Measurements from ENCODE around the gene SMC1A. TPM values are rescaled to one million over a fixed set of nuclear protein-coding genes. Genes with fewer than 3 reads are reported as not detected.
"Not testable (repeated sequence)": the region's sequence is repeated elsewhere in the genome, so short reads cannot be mapped to it uniquely, and the experiment has no call there.

The SMC1A gene
- 100 to 1,000 TPM in 2 of 4 donors, 10 to 100 TPM in 2; 93.5 to 112 (median 100) TPM for polyA plus RNA-seq (ENCODE audit: insufficient read length in 4 of 4)

DNA sequence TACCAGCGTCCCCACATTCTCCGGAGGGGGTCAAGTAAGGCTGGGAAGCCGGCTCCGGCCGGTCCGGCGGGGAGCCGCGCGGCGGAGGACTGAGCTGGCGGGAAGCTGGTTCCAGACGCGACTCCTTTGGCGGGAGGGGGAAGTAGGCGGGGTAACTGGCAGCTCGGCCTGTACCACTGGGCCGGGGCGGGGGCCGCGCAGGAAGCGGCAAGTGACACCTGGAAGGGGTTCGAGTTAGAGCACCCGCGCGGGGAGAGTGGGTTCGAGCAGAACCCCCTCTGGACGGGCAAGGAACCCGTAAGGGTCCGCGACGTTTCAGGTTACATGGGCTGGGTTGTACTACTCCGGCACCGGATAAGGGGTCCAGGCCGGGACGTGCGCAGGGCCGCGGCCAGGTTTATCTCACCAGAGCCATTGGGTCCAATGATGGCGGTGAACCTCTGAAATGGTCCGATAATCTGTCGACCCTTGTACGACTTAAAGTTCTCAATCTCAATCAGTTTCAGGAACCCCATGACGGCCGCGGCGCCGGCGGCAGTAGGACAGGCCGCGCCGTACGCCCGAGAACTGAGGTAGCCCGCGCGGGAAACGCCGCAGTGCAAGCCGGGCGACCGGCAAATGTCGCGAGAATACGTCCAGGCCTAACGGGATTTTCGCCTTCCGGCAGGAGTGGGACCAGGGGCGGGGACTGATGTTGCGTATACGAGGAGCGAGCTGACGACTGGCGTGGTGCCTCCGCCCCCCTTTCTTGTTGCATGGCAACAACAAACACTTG is at the start of gene SMC1A:
SMC1A (minus strand) TSS at position 569 of the 775 bp plus-strand sequence; CDS start at position 515, 54 bp downstream.
- DNase-seq (ENCODE audit: low read depth in 4 of 4, low spot score in 2 of 4) = peak; percentile 82 to 93 (median 84)

DNA sequence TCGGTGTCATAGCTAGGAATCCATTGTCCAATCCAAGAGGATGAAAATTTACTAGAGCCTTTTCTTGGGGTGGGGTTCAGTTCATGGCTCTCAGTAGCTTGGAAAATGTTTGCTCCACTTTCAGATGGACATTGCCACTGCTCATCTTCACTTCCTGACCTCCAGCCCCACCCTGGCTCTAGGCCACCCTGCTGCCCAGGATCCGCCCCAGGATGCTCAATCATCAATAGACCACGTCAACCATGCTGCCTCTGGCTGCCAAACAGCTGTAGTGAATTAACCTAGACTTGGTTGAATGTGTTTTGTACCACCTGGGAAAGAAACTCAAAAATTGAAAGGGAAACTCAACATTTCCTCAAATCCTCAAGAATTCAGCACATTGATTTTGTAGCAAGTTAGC is 48.9 kb upstream of the SMC1A start:
- DNase-seq (ENCODE audit: low read depth in 4 of 4, low spot score in 2 of 4) = no peak

DNA sequence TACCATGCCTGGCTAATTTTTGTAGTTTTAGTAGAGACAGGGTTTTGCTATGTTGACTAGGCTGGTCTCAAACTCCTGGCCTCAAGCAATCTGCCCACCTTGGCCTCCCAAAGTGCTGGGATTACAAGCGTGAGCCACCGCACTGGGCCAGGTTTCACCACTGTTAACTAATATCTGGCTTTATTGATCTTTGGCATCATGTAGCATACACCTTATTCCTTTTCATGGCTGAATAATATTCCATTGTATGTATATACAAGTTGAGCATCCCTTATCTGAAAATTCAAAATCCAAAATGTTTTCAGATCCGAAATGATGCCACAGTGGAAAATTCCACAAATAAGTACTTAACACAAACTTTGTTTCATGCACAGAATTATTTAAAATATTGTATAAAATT is 46.2 kb upstream of the SMC1A start:
- DNase-seq (ENCODE audit: low read depth in 4 of 4, low spot score in 2 of 4) = not testable (repeated sequence)

- DNase-seq (ENCODE audit: low read depth in 4 of 4, low spot score in 2 of 4) = no peak
Observed at GRCh38 chrX:53458082-53458481, 35.6 kb upstream of the SMC1A start.

- no peak for DNase-seq (ENCODE audit: low read depth in 4 of 4, low spot score in 2 of 4)
Observed at GRCh38 chrX:53456254-53456653, 33.8 kb upstream of the SMC1A start.

- DNase-seq (ENCODE audit: low read depth in 4 of 4, low spot score in 2 of 4) = no peak
Observed at GRCh38 chrX:53452812-53453211, 30.4 kb upstream of the SMC1A start.

GRCh38 chrX:53449632-53450031 is 27.2 kb upstream of the SMC1A start:
- DNase-seq (ENCODE audit: low read depth in 4 of 4, low spot score in 2 of 4) = no peak

DNA sequence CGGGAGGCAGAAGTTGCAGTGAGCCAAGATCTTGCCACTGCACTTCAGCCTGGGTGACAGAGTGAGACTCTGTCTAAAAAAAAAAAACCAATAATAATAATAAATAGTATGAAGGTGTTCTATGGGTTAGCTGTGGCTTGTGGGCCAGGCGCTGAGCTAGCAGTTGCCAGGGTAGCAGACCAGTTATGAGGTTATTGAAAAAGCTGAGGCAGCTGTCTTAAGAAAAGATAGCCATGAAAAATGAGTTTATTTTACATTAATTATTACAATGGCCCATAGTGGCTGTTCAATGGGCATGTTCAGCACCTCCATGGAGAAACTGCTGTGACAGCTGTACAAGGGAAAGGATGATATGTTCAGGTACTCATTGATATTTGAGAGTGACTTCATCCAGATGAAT is 25.0 kb upstream of the SMC1A start:
- DNase-seq (ENCODE audit: low read depth in 4 of 4, low spot score in 2 of 4) = no peak

DNA sequence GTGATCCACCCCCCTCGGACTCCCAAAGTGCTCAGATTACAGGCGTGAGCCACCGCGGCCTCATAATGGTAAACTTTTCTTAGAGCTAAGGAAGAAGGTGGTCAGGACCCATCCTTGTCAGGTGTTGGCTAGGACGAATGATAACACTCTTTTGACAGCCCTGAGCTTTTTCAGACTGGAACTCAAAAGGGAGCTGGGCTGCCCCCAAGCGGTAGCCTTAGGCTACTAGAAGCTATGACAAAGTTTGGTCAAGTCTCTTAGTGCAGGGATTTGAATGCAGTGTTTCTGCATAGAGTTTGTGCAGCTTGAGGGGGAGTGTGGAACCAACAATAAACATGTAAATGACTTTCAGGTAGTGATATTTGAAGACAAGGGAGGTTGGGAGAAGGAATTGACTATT is 23.5 kb upstream of the SMC1A start:
- DNase-seq (ENCODE audit: low read depth in 4 of 4, low spot score in 2 of 4) = no peak

DNA sequence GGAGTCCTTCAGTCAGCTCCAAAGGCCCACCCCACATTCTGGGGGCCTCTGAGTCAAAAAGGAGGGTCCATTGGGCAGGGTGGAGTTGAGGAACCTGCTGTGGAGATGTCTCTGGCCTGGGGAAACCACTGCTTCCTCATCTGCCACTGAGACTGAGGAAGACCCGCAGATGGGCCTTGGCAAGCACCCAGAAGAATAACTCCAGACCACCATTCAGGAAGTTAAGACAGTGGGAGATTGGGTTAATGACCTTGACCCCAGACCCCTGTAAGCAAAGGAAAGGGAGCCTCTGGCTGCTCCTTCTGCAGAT is 19.8 kb upstream of the SMC1A start:
- DNase-seq (ENCODE audit: low read depth in 4 of 4, low spot score in 2 of 4) = no peak

- no peak for DNase-seq (ENCODE audit: low read depth in 4 of 4, low spot score in 2 of 4)
Observed at GRCh38 chrX:53441531-53442321, 19.3 kb upstream of the SMC1A start.

DNA sequence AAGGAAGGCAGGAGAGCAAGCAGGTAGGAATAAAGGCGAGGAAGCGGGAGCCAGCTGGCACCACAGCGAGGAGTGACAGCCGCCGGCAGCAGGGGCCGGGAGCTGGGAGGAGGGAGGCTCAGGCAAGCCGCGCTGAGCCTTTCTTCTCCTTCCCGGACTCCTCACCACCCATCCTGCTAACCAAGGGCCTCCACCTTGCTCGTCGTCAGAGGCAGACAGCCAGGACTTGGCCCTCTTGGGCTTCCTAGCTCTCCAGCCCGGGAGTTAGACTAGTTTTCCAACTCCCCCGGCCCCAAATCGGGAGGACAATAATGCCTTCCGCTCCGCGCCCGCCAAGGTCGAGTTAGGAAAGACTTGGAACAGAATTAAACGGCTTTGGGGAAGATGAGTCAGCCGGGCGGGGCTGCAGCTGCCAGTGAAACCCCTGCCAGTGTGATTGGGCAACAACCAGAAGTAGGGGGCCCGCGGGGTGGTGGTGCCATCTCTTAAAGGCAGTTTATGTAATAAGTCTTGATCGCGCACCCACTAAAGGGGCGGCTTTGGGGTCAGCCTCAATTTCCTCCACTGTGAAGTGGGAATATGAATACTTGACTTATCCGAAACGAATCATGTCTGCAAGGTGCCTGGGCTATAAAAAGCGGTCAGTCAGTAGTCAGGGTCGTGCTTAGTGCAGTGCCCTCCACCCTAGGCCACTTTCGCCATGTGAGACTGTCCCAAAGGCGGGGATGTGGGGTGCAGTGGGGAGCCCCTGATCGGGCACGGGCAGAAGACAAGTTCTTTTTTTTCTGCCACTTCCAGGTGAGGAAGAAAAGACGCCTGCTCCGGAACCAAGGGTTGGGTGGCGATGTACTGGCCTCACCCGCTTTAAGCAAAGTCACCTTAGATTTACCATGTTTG is 18.4 kb upstream of the SMC1A start:
- DNase-seq (ENCODE audit: low read depth in 4 of 4, low spot score in 2 of 4) = no peak

DNA sequence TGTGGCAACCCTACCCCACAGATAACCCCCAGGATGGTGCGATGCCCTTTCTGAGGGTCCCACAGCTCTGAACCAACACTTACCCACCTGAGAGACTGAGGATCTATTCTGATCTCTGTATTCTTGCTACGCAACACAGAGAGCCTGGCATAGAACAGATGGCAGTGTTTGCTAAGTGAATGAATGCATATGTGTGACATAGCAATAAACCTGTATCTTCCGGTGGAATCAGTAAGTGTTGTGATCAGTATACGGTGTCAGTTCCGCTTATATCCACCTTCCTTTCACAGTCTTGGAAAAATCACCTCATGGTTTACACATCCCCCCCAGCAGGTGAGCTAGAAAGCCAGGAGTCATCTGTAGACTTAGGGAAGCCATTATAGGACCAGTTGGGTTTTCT is 17.6 kb upstream of the SMC1A start:
- DNase-seq (ENCODE audit: low read depth in 4 of 4, low spot score in 2 of 4) = no peak

GRCh38 chrX:53438832-53439230 is 16.4 kb upstream of the SMC1A start:
- DNase-seq (ENCODE audit: low read depth in 4 of 4, low spot score in 2 of 4) = no peak

GRCh38 chrX:53438174-53438831 is 15.8 kb upstream of the SMC1A start:
- no peak for DNase-seq (ENCODE audit: low read depth in 4 of 4, low spot score in 2 of 4)

GRCh38 chrX:53437206-53437605 is 14.8 kb upstream of the SMC1A start:
- no peak for DNase-seq (ENCODE audit: low read depth in 4 of 4, low spot score in 2 of 4)

DNA sequence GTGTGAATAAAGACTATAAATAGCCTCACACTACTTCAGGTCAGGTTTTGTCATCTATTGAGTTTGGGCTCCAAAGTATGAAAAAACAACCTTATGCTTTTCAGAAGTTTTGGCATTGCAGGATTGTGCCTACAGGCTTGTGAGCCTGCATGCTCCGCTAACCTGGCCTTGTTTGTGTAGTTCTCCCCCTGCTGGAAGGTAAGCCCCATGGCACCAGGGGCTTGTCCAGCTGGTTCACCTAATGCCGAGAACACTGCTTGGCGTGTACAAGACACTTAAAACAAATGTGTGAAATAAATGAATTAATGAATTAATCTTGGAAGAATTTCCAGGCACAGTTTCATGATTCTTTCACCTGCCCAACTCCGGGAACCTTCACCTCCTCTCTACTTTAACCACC is 13.5 kb upstream of the SMC1A start:
- DNase-seq (ENCODE audit: low read depth in 4 of 4, low spot score in 2 of 4) = no peak

DNA sequence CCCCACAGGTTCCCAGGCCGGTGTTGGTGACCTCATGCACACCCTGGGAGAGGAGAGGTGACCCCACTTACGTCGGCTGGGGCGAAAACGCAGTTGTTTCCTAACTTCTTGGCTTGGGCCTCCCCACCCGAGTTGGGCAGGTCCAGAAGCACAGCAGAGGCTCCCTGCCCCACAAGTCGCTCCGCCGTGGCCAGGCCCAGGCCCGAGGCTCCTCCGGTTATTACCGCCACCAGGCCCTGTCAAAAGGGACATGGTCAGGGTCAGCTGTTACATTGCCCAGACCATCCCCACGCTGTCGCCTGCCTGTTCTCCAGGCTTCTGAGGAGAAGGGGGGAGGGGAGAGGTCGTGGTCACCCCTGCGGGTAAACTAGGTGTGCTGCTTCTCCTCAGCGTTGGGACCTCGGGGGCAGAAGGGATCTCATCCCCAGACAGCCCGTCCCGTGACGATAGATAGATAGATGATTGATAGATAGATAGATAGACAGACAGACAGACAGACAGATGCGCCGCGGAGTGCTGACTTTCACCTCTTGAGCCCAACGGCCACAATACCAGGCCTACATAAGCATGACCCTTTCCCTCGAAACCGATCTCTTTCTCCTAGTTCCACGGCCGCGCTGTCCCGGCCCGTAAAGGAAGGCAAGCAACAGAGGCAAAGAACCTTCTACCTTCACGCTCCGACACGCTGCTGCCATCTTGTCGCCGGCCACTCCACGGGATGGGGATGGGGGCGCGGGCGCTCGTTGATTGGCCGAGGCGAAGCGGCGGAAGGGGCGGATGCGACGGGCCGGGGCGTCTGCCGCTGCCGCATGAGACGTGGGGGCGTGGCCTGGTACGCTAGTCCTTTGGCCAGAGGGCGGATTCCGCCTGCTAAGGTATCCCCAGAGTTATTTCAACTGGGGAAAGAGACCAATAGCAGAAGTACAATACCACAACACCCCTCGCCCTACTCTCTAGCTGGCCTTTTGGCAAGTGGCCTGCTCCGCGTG is 11.5 kb upstream of the SMC1A start, which contains the start of gene HSD17B10:
HSD17B10 (minus strand) TSS at position 720 of the 989 bp plus-strand sequence; CDS start at position 695, 25 bp downstream.
- peak in 2 of 4 donors; percentile 51 to 65 for DNase-seq (ENCODE audit: low read depth in 4 of 4, low spot score in 2 of 4)

DNA sequence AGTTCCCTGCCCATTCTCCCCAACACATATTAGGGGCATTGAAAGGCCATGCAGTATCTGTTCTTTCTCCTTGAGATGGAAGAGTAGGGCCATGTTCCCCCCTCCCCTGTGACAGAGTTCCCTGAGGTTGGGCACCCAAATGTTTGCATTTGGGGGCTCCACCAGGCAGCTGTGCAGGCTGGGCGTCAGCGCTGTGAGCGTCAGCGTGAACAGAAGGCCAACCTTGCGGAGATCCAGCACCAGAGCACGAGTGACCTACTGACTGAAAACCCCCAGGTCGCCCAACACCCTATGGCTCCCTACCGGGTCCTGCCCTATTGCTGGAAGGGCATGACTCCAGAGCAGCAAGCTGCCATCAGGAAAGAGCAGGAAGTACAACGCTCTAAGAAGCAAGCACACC is 7.8 kb upstream of the SMC1A start:
- DNase-seq (ENCODE audit: low read depth in 4 of 4, low spot score in 2 of 4) = no peak

Measured in left renal cortex interstitium (tissue), 4 donors.